HG03095 (cell line): ENCODE data around the gene DLG2.
A peak's percentile ranks its signal among the peaks of the same experiment; 100 is the strongest.
"Not testable (repeated sequence)": the region's sequence is repeated elsewhere in the genome, so short reads cannot be mapped to it uniquely, and the experiment has no call there.

ENCODE experiments used
- ATAC-seq: cut with Tn5 transposase; IDR thresholded peaks from one replicate; pipeline ENCODE4 v1.9.1; 2021; ENCODE audit warnings: moderate library complexity; ENCODE audit not compliant: unreplicated experiment

Gene DLG2

DNA sequence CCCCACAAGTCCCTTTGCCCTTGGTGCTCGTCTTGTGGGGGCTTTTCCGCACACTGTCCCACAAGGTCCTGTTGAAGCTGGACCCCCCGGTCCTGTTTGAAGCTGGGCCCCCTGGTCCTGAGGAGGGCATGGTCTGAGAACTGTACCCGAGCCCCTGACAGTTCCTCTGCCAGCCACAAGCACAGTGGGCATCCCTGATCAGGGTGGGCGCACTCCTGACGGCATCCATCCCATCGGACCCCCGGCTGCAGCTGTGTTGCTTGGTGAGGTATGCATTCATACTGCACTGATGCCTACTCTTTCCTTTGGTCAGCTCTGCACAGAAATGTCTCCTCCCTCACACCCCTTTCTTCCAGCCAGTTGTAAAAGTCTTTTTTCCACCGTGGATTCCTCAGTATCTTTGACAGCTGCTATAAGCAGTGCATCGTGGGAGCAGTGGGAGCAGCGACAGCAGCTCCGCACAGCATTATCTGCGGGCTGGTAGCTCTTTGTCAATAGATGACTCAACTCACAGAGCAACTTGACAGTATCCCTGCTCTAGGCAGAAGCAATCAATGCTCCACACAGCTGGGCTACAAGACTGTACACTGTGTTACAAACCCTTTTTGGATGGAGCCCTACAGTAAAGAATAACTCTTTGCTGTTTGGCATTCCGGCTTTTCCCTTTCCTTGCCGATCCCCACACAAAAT lies 1310.1 kb downstream of the DLG2 start:
- no peak for ATAC-seq

- no peak for ATAC-seq
Observed at GRCh38 chr11:84313830-84314359, 1313.2 kb downstream of the DLG2 start.

DNA sequence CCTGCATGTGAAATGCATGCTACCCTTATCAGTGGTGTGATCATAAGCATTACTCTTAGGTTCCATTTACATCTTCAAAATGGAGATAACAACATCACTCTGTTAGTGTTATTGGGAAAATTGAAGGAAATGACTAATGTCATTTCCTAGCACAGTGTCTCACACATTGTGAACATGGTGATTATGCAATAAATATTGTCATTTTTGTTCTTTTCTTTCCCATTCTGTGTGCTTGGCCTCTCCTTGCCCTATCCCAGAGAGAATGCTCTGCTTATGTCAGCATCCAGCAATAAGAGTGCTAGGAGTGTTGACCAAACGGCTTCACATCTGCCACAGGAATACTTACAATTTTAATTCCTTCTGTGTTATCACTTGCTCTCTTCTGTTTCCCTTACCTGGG lies 1316.9 kb downstream of the DLG2 start:
- ATAC-seq: no peak

GRCh38 chr11:84308491-84308890 lies 1318.7 kb downstream of the DLG2 start:
- ATAC-seq: not testable (repeated sequence)

DNA sequence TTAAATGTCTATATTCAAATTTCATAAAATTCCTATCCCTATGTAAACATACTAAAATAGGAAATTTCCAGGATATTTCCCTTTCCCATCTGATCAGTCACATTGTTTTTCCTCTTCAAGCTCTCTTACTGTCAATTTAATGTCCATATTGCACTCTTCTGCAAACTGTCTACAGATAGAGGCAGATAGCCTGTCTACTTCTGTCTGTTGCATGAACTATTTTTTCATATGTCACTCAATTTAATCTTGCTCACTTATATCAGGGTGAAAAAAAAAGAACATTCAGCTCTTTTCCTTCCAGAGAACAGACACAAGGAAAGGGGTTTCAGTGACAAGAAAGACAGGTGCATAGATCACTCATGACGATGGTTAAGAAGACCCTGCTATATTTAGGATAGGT lies 1327.1 kb downstream of the DLG2 start:
- ATAC-seq: no peak

- ATAC-seq: no peak
Observed at GRCh38 chr11:84297570-84297969, 1329.6 kb downstream of the DLG2 start.

DNA sequence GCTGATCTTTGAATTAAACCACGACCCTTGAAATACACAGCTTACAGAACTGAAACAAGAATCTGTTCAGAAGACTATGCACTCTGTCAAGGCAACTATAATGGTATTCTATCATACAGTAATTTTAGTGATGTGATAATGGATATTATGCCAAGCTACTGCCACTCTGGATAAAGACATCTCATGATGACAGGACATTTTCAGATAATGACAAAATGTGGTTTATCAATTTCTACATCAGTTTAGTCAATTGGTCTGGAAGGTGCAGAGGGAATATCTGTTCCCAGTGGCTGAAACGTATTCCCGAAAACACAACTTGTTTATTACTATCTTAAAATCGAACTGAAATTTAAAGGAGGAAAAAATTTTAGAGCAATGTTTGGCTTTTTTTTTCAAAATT lies 1331.3 kb downstream of the DLG2 start:
- no peak for ATAC-seq

- no peak for ATAC-seq
Observed at GRCh38 chr11:84292955-84293354, 1334.2 kb downstream of the DLG2 start.

- no peak for ATAC-seq
Observed at GRCh38 chr11:84292006-84292405, 1335.1 kb downstream of the DLG2 start.

DNA sequence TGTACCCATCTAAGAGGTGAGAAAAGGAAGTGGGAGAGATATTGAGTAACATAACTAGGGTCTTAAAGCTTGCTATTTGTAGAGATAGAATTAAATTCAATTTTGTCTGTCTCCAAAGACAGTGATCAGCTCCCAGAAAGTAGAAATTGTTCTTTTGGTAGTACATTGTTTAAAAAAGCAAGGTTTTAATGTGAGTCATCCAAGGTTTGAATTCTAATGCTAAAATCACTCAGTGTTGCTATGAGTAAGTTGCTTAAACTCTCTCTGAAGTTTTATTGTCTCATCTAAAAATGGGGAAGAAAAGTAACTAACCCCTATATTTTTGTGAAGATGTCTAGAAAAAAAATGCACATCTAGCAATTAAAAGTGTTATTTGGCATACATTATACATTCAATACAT lies 1336.5 kb downstream of the DLG2 start:
- ATAC-seq: no peak

- ATAC-seq: peak; percentile 99
Observed at GRCh38 chr11:84289381-84289906, 1337.7 kb downstream of the DLG2 start.

- ATAC-seq: no peak
Observed at GRCh38 chr11:84273541-84273940, 1353.6 kb downstream of the DLG2 start.

- no peak for ATAC-seq
Observed at GRCh38 chr11:84270466-84270865, 1356.7 kb downstream of the DLG2 start.

- no peak for ATAC-seq
Observed at GRCh38 chr11:84264066-84264465, 1363.1 kb downstream of the DLG2 start.

- no peak for ATAC-seq
Observed at GRCh38 chr11:84261707-84262106, 1365.4 kb downstream of the DLG2 start.

GRCh38 chr11:84260862-84261261 lies 1366.3 kb downstream of the DLG2 start:
- ATAC-seq: no peak

GRCh38 chr11:84256618-84257017 lies 1370.5 kb downstream of the DLG2 start:
- no peak for ATAC-seq

- ATAC-seq: no peak
Observed at GRCh38 chr11:84255483-84255882, 1371.7 kb downstream of the DLG2 start.

DNA sequence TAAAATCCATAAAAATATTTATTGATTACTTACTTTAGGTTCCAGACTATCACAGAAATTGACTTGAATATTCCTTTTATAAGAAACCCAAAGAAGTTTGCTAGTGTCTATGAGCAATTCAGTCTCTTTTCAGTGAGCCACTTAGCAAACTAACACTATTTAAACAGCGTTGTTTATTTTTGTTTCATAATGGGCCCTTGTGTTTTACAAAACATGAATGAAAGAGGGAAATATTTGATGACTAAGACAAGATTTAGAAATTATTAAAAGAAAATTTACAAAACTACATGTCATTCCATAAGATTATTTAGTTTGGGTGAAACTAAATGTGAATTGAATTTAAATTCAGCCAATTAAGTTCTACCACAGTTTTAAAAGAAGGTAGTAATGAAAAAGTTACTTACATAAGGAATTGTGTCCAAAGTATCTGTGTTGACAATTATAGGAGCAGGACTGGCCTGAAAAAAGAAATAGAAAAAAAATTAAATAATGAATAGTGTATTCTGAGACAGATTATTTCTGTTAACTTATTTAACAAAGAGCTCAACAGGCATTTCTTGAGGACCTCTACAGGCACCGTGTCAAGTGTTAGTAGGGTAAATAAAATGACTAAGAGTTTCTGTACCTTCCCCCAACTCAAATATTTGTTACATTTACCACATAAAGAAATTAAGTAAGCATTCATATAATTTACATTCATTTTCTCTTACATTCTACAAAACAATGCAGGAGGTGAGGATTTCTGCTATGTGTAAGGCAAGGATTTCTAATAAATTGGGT lies 1376.1 kb downstream of the DLG2 start:
- ATAC-seq: no peak

DNA sequence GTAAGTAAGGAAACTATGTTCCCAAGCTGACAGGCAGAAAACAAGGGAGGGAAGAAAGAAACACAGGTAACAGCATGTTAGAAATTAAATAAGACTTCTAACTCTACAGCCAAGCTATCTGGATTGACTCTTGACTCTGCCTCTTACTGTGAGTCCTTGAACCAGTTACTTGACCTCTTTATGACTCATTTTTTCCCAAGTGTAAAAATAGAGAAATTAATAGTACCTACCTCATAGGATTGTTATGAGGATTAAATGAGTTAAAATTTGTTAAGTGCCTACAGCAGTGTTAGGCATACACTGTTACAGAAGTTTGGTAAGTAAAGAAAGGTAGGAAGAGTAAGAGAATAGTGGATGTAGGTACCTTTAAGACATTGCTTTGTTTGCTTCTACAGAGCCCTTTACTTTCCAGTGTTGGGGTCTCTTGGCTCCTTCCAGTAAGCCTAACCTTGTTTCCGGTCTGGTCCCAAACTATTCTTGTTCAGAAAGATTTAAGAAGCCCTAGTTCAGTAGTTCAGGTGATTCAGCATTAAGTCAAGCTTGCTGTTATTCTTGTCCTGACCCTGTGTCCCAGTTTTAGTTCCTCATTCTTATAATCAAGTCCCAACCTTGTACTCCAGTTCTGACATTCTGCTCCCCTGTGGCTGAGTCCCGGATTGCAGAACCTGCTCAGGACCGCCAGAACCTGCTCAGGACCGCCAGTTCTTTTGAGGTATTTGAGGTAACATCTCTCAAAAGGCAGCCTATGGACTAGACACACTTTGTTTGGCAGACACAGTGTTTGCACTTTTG lies 1377.6 kb downstream of the DLG2 start:
- ATAC-seq: peak; percentile 75

- ATAC-seq: no peak
Observed at GRCh38 chr11:84247926-84248325, 1379.2 kb downstream of the DLG2 start.
